ENCODE data around the gene NUPR1.

GRCh38 chr16:28498666-28499381 lies 40.0 kb downstream of the NUPR1 start:
- no peak for TF ChIP-seq CTCF (IDR thresholded peaks at IDR 0.05; ENCODE audit: insufficient read depth, low read depth, low read length)
- TF ChIP-seq EZH2 (IDR thresholded peaks at IDR 0.05; ENCODE audit: insufficient read depth, low read length), result no peak
